ENCODE measurements around the gene IL12RB2. TPM values are rescaled to one million over a fixed set of nuclear protein-coding genes. Genes with fewer than 3 reads are reported as not detected.
A peak's percentile ranks its signal among the peaks of the same experiment; 100 is the strongest.

The IL12RB2 gene
- polyA plus RNA-seq, 3 donors, result not detected

DNA sequence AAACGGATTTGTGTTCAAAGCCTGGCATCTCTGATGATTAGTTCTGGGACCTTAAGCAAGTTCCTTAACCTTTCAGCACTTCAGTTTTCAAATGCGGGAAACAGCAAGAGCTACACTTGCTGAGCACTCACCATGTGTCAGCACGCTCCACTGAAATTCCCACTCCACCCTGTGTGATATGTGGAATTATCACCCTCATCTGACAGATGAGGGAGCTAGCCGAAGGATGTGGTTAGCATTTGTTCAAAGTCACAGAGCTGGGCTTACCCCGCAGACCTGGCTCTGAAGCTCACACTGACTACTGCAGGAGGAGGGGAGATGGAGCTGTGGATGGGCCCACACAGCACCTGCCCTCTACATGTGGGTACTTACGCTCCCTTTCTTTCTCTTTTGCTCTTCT, 29.1 kb downstream of the IL12RB2 start:
- H3K36me3 Mint-ChIP-seq, result no peaks in the 10 kb centered on the region
- TF ChIP-seq CTCF (IDR thresholded peaks at IDR 0.05), result no peak
- no peak overlapping the region for H3K4me3 Mint-ChIP-seq
- H3K27ac Mint-ChIP-seq, result no peak overlapping the region
- H3K4me1 Mint-ChIP-seq, result peaks cover 2% of the 10 kb centered on the region
- H3K4me2 ChIP-seq (replicated peaks; ENCODE audit: extremely low read depth, low read length, poor library complexity, severe bottlenecking), result no peak overlapping the region
- intact Hi-C loops (cut with micrococcal nuclease), result no loop called here
- no peak overlapping the region for H3K27ac ChIP-seq (ENCODE audit: low read depth in 1 of 2, low read length in 2 of 2)
- no peaks in the 10 kb centered on the region for H3K79me2 ChIP-seq (ENCODE audit: insufficient read depth, low read length)
- whole genome bisulfite sequencing (ENCODE audit: insufficient coverage), result 89% methylated on average over 1 of the region's 6 CpGs
- no peaks in the 10 kb centered on the region for H3K36me3 ChIP-seq (replicated peaks in 1 of 2; ENCODE audit: control insufficient read depth in 1 of 2, insufficient read depth in 2 of 2, low read length in 2 of 2)
- no peak for DNase-seq
- no peak overlapping the region for H3K9ac ChIP-seq (ENCODE audit: insufficient read depth, low read length, poor library complexity, severe bottlenecking)
- H4K20me1 ChIP-seq (ENCODE audit: insufficient read depth, low read length), result no peaks in the 10 kb centered on the region
- H2AFZ ChIP-seq (ENCODE audit: insufficient read depth, low read depth, low read length, poor library complexity, severe bottlenecking), result no peak overlapping the region
- peaks cover 0 to 4% (median 1%) of the 10 kb centered on the region in 3 donors for H3K27me3 Mint-ChIP-seq (ENCODE audit: low read depth in 3 of 3)
- no peaks in the 10 kb centered on the region for H3K27me3 ChIP-seq (ENCODE audit: control insufficient read depth in 2 of 2, insufficient read depth in 2 of 2, low read length in 2 of 2)
- H3K4me3 ChIP-seq (replicated peaks in 1 of 3; ENCODE audit: low read depth in 2 of 3, low read length in 3 of 3), result no peak overlapping the region
- H3K9me3 ChIP-seq (replicated peaks in 1 of 2; ENCODE audit: control insufficient read depth in 1 of 2, insufficient read depth in 1 of 2, low read length in 2 of 2), result no peaks in the 10 kb centered on the region
- H3K9me3 Mint-ChIP-seq, result no peaks in the 10 kb centered on the region
- H3K4me1 ChIP-seq (ENCODE audit: control insufficient read depth in 1 of 2, insufficient read depth in 2 of 2, low read length in 2 of 2), result no peaks in the 10 kb centered on the region

GRCh38 chr1:67338642-67339041, 31.0 kb downstream of the IL12RB2 start:
- no peaks in the 10 kb centered on the region for H3K4me1 ChIP-seq (ENCODE audit: control insufficient read depth in 1 of 2, insufficient read depth in 2 of 2, low read length in 2 of 2)
- H3K27ac ChIP-seq (ENCODE audit: low read depth in 1 of 2, low read length in 2 of 2), result no peak overlapping the region
- H3K4me3 ChIP-seq (replicated peaks in 1 of 3; ENCODE audit: low read depth in 2 of 3, low read length in 3 of 3), result no peak overlapping the region
- no peaks in the 10 kb centered on the region for H3K36me3 Mint-ChIP-seq
- no peak overlapping the region for H3K4me3 Mint-ChIP-seq
- no peaks in the 10 kb centered on the region for H3K9me3 Mint-ChIP-seq
- DNase-seq, result no peak
- no peaks in the 10 kb centered on the region for H4K20me1 ChIP-seq (ENCODE audit: insufficient read depth, low read length)
- H3K4me1 Mint-ChIP-seq, result peaks cover 2% of the 10 kb centered on the region
- no peak for TF ChIP-seq CTCF (IDR thresholded peaks at IDR 0.05)
- H3K79me2 ChIP-seq (ENCODE audit: insufficient read depth, low read length), result no peaks in the 10 kb centered on the region
- intact Hi-C loops (cut with micrococcal nuclease), result no loop called here
- H3K9me3 ChIP-seq (replicated peaks in 1 of 2; ENCODE audit: control insufficient read depth in 1 of 2, insufficient read depth in 1 of 2, low read length in 2 of 2), result no peaks in the 10 kb centered on the region
- H3K27me3 Mint-ChIP-seq (ENCODE audit: low read depth in 3 of 3), result peaks cover 0 to 4% (median 1%) of the 10 kb centered on the region in 3 donors
- no peak overlapping the region for H2AFZ ChIP-seq (ENCODE audit: insufficient read depth, low read depth, low read length, poor library complexity, severe bottlenecking)
- no CpG with 5 or more reads among the region's 3 CpGs for WGBS (ENCODE audit: insufficient coverage)
- H3K4me2 ChIP-seq (replicated peaks; ENCODE audit: extremely low read depth, low read length, poor library complexity, severe bottlenecking), result no peak overlapping the region
- H3K27ac Mint-ChIP-seq, result peak overlapping the region in 1 of 7 donors; percentile 70
- no peaks in the 10 kb centered on the region for H3K36me3 ChIP-seq (replicated peaks in 1 of 2; ENCODE audit: control insufficient read depth in 1 of 2, insufficient read depth in 2 of 2, low read length in 2 of 2)
- H3K27me3 ChIP-seq (ENCODE audit: control insufficient read depth in 2 of 2, insufficient read depth in 2 of 2, low read length in 2 of 2), result no peaks in the 10 kb centered on the region
- H3K9ac ChIP-seq (ENCODE audit: insufficient read depth, low read length, poor library complexity, severe bottlenecking), result no peak overlapping the region
